ENCODE data around the gene KRT7. TPM values are rescaled to one million over a fixed set of nuclear protein-coding genes. Genes with fewer than 3 reads are reported as not detected.

Gene KRT7
- total RNA-seq, 2 experiments from 2014 or later: not detected

GRCh38 chr12:52184813-52185212 is 48.2 kb upstream of the KRT7 start:
- ChIA-PET CTCF (no interaction called here), POLR2A (no interaction called here)
- no peaks in the 10 kb centered on the region for H3K27me3 Mint-ChIP-seq
- H3K4me3 Mint-ChIP-seq: no peak overlapping the region
- Histone ChIP-seq H3K27me3 (ENCODE audit: control insufficient read depth in 1 of 2, insufficient read depth in 2 of 2, low read length in 2 of 2) (no peaks in the 10 kb centered on the region), H3K27ac (ENCODE audit: low read depth in 1 of 2, low read length in 2 of 2) (no peak overlapping the region), H3K9me3 (ENCODE audit: control insufficient read depth in 1 of 2, insufficient read depth in 1 of 2, low read length in 2 of 2) (no peaks in the 10 kb centered on the region), H3K4me3 (ENCODE audit: low read length) (no peak overlapping the region), H3K36me3 (ENCODE audit: insufficient read depth, low read length) (no peaks in the 10 kb centered on the region), H3K4me1 (ENCODE audit: insufficient read depth, low read length) (peaks cover 3% of the 10 kb centered on the region)
- no peak overlapping the region for H3K27ac Mint-ChIP-seq
- intact Hi-C loops (cut with DNase I, micrococcal nuclease): no loop called here
- no peaks in the 10 kb centered on the region for H3K9me3 Mint-ChIP-seq
- H3K36me3 Mint-ChIP-seq (ENCODE audit: low read depth): no peaks in the 10 kb centered on the region
- H3K4me1 Mint-ChIP-seq (ENCODE audit: low read depth): no peaks in the 10 kb centered on the region
- TF ChIP-seq, protein P1, sequence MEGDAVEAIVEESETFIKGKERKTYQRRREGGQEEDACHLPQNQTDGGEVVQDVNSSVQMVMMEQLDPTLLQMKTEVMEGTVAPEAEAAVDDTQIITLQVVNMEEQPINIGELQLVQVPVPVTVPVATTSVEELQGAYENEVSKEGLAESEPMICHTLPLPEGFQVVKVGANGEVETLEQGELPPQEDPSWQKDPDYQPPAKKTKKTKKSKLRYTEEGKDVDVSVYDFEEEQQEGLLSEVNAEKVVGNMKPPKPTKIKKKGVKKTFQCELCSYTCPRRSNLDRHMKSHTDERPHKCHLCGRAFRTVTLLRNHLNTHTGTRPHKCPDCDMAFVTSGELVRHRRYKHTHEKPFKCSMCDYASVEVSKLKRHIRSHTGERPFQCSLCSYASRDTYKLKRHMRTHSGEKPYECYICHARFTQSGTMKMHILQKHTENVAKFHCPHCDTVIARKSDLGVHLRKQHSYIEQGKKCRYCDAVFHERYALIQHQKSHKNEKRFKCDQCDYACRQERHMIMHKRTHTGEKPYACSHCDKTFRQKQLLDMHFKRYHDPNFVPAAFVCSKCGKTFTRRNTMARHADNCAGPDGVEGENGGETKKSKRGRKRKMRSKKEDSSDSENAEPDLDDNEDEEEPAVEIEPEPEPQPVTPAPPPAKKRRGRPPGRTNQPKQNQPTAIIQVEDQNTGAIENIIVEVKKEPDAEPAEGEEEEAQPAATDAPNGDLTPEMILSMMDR (IDR thresholded peaks at IDR 0.05): no peak
- DNase-seq (no peak), ATAC-seq (ENCODE audit: poor library complexity) (no peak)

DNA sequence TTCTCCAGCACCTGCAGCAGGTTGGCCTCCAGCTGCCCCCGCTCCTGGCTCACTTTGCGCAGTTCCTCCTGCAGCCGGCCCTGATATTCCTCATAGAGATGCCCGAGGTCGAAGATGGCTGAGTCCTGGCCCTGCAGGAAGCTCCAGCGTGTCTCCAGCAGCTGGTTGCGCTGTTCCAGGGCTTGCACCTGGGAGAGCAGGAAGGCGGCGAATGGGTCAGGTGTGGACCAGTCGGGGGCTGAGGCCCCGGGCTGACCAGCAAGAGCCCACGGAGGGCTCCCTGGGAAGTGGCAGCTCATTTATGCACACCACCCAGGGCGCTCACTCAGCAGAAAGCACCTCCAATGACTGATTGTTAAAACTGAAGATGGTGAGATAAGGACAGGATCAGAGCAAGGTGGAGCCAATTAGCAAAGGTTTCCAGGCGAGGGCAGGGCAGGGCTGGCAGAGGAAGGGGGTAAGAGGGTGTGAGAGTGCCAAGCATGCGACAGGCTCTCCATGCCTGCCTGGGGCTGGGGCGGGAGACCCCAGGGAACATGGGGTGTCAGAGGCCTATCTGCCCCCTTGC is 47.6 kb upstream of the KRT7 start:
- Histone ChIP-seq H3K27me3 (ENCODE audit: control insufficient read depth in 1 of 2, insufficient read depth in 2 of 2, low read length in 2 of 2) (no peaks in the 10 kb centered on the region), H3K9me3 (ENCODE audit: control insufficient read depth in 1 of 2, insufficient read depth in 1 of 2, low read length in 2 of 2) (no peaks in the 10 kb centered on the region), H3K36me3 (ENCODE audit: insufficient read depth, low read length) (no peaks in the 10 kb centered on the region), H3K4me1 (ENCODE audit: insufficient read depth, low read length) (peaks cover 3% of the 10 kb centered on the region), H3K4me3 (ENCODE audit: low read length) (no peak overlapping the region), H3K27ac (ENCODE audit: low read depth in 1 of 2, low read length in 2 of 2) (no peak overlapping the region)
- H3K4me1 Mint-ChIP-seq (ENCODE audit: low read depth): no peaks in the 10 kb centered on the region
- no peaks in the 10 kb centered on the region for H3K27me3 Mint-ChIP-seq
- H3K4me3 Mint-ChIP-seq: no peak overlapping the region
- H3K36me3 Mint-ChIP-seq (ENCODE audit: low read depth): no peaks in the 10 kb centered on the region
- CTCF ChIA-PET: no interaction called here
- DNase-seq (no peak), ATAC-seq (ENCODE audit: poor library complexity) (no peak)
- no peak overlapping the region for H3K27ac Mint-ChIP-seq
- POLR2A ChIA-PET: no interaction called here
- H3K9me3 Mint-ChIP-seq: no peaks in the 10 kb centered on the region
- TF ChIP-seq, protein P1 (IDR thresholded peaks at IDR 0.05): no peak
- intact Hi-C loops (cut with DNase I, micrococcal nuclease): no loop called here

DNA sequence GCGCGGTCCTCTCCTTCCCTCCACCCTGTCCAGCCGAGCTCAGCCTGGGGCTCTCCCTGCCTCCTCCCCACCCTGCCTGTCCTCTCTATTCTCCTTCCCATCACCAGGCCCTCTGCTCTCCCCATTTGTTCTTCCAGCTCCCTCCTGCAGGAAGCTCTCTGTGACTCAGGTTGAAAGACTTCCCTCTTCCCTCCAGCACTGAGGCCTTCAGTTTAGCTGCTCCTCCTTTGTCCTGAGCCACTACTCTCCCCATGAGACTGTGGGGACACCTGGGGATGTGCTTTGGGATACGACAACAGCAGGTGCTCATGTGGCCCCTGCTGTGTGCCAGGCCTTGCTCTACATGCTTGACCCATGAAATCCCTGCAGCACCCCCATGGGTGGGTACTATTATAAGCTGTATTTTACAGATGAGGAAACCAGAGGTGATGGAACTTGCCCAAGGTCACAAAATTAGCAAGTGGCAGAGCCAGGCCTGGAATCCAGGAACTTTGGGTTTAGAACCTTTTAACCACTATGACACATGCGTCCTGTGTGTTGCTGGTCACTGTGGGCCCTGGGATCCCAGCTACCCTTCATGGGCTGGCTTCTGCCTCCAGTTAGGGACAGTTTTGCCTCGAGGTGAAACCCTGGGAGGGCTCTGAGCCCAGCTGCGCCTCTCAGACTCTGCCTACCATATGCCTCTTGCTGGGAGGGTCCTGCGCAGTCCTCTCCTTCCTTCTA is 46.8 kb upstream of the KRT7 start:
- no peaks in the 10 kb centered on the region for H3K4me1 Mint-ChIP-seq (ENCODE audit: low read depth)
- TF ChIP-seq, protein P1 (IDR thresholded peaks at IDR 0.05): no peak
- H3K27me3 ChIP-seq (ENCODE audit: control insufficient read depth in 1 of 2, insufficient read depth in 2 of 2, low read length in 2 of 2): no peaks in the 10 kb centered on the region
- ATAC-seq (ENCODE audit: poor library complexity) (no peak), DNase-seq (peak in 1 of 14 experiments; percentile 20)
- POLR2A ChIA-PET: no interaction called here
- H3K9me3 Mint-ChIP-seq: no peaks in the 10 kb centered on the region
- H3K27ac ChIP-seq (ENCODE audit: low read depth in 1 of 2, low read length in 2 of 2): no peak overlapping the region
- CTCF ChIA-PET: no interaction called here
- no peaks in the 10 kb centered on the region for H3K9me3 ChIP-seq (ENCODE audit: control insufficient read depth in 1 of 2, insufficient read depth in 1 of 2, low read length in 2 of 2)
- H3K4me1 ChIP-seq (ENCODE audit: insufficient read depth, low read length): peaks cover 3% of the 10 kb centered on the region
- no peaks in the 10 kb centered on the region for H3K27me3 Mint-ChIP-seq
- H3K27ac Mint-ChIP-seq: no peak overlapping the region
- no peak overlapping the region for H3K4me3 Mint-ChIP-seq
- H3K4me3 ChIP-seq (ENCODE audit: low read length): no peak overlapping the region
- no peaks in the 10 kb centered on the region for H3K36me3 Mint-ChIP-seq (ENCODE audit: low read depth)
- no peaks in the 10 kb centered on the region for H3K36me3 ChIP-seq (ENCODE audit: insufficient read depth, low read length)
- intact Hi-C loops (cut with DNase I, micrococcal nuclease): no loop called here

Data from CD4-positive, alpha-beta T cell (primary cell).